Adrenal gland (tissue), 12 donors: ENCODE measurements around the gene PHKG1. TPM values are rescaled to one million over a fixed set of nuclear protein-coding genes. Genes with fewer than 3 reads are reported as not detected.

Source experiments
- DNase-seq, 7 donors: peaks; one replicate each; pipeline ENCODE4 v3.0.0-alpha.2; 2019 to 2020
- H3K27ac ChIP-seq, 5 donors: fragments of 200-600 bp; sonication (generic) in 4 of 5; 1 replicate in 3 of 5; 2 replicates in 2 of 5; pipeline versions ENCODE4 v1.5.1 to v1.8.0; 2016 to 2020; ENCODE audit warnings: mild to moderate bottlenecking in 1 of 5
- H3K27me3 ChIP-seq: fragments of 200-600 bp; 2 replicates; pipeline ENCODE4 v1.8.0; 2021
- H3K36me3 ChIP-seq, 2 donors: fragments of 200-600 bp; replicated peaks in 1 of 2; 1 replicate in 1 of 2; 2 replicates in 1 of 2; pipeline versions ENCODE4 v1.5.1 to v1.8.0; 2018 to 2022
- H3K4me1 ChIP-seq, 2 donors: fragments of 200-600 bp; replicated peaks in 1 of 2; 1 replicate in 1 of 2; 2 replicates in 1 of 2; pipeline versions ENCODE4 v1.5.1 to v1.8.0; 2018 to 2021
- H3K4me3 ChIP-seq, 4 donors: fragments of 200-600 bp; sonication (generic) in 3 of 4; one replicate each; pipeline ENCODE4 v1.5.1; 2016 to 2018
- H3K9me3 ChIP-seq, 3 donors: fragments of 200-600 bp; sonication (generic) in 1 of 3; replicated peaks in 1 of 3; 1 replicate in 2 of 3; 2 replicates in 1 of 3; pipeline versions ENCODE4 v1.5.1 to v1.8.0; 2016 to 2021
- CTCF ChIP-seq, 6 experiments: fragments of 450-650 bp in 4 of 6; fragments of 200-600 bp in 2 of 6; sonication (generic) in 1 of 6; IDR thresholded peaks; 1 replicate in 5 of 6; 2 replicates in 1 of 6; pipeline versions ENCODE4 v1.5.1 to v1.8.0; 2016 to 2021; ENCODE audit warnings: antibody characterized with exemption in 6 of 6, mild to moderate bottlenecking in 2 of 6, moderate library complexity in 1 of 6
- POLR2A ChIP-seq, 2 donors: fragments of 450-650 bp; IDR thresholded peaks; one replicate each; pipeline ENCODE4 v1.6.1; 2017; ENCODE audit warnings: antibody characterized with exemption in 2 of 2, mild to moderate bottlenecking in 2 of 2, moderate library complexity in 1 of 2
- WGBS, 4 donors: extraction: QIAGEN DNeasy Blood & Tissue Kit in 2 of 4; methylation state at CpG; one replicate each; pipeline versions ENCODE4 v1.1.5 to v1.1.7; 2013 to 2017; 5-methylcytosine and 5-hydroxymethylcytosine counted together
- intact Hi-C, 2 donors: fragments of 100-400 bp; cut with DNase I; formaldehyde crosslinking; loops; one replicate each; pipeline versions ENCODE4 v1.14.1 to v1.15.0; 2022 to 2023
- polyA plus RNA-seq, 3 donors: library from polyadenylated mRNA; stranded (reverse); fragments of 200-250 nt in 2 of 3; fragments of 350-450 nt in 1 of 3; fragmentation: Illumina TruSeq in 1 of 3; extraction: RNeasy Lipid Tissue Mini Kit (QIAGEN cat#74804) in 1 of 3; gene quantifications; one replicate each; pipeline ENCODE4 v1.2.3, GENCODE V29; 2013 to 2014
- total RNA-seq, 9 donors: library from RNA; depleted of rRNA in 4 of 9; stranded (reverse); fragments of >200 nt in 4 of 9; fragments of 120-200 nt in 1 of 9; fragmentation: NEBNext Ultra II Directional in 1 of 9; extraction: Animal tissue kit (Norgen Biotek cat#: 25700) in 1 of 9; gene quantifications; one replicate each; pipeline versions ENCODE4 v1.1.0 to v1.2.4, GENCODE V29; 2013 to 2023
- donor health status: healthy with polysubstance abuse.
- donor health status: Bipolar disorder and iron deficiency.
- donor health status: DM: yes; HTN: yes; CAD: no.
- donor health status: DM: no; HTN: no; CAD: no.
- donor health status: DM: no; HTN: no; CAD: no.
- donor health status: DM: yes; HTN: yes; CAD: no.

PHKG1 gene
- total and polyA plus RNA-seq, 12 donors, result 0.60 to 10.2 (median 5.7) TPM

- TF ChIP-seq CTCF (IDR thresholded peaks at IDR 0.05) (peak in 2 of 6 experiments; percentile 8 to 16), POLR2A (IDR thresholded peaks at IDR 0.05) (peak; percentile 75 to 94)
- intact Hi-C loops, result no loop called here
- Histone ChIP-seq H3K36me3 (peaks cover 0 to 38% of the 10 kb centered on the region in 2 donors), H3K4me1 (peaks cover 3 to 32% of the 10 kb centered on the region in 2 donors), H3K27me3 (no peaks in the 10 kb centered on the region), H3K4me3 (peak within 1 kb of the TSS; percentile 45 to 91 (median 67)), H3K27ac (peak within 1 kb of the TSS; percentile 68 to 97 (median 89)), H3K9me3 (no peaks in the 10 kb centered on the region)
- WGBS, 4 donors, result 0 to 1% (median 0%) methylated on average over 16 to 49 of the region's 49 CpGs
- DNase-seq, result peak; percentile 89 to 95 (median 92)
Measured at GRCh38 chr7:56063882-56064625, 28.7 kb downstream of the PHKG1 start, which contains the start of gene SUMF2. Gene SUMF2, plus strand, starts transcription at chr7:56064286. Its CDS starts 26 bp downstream, at chr7:56064312.

- Histone ChIP-seq H3K27ac (peak overlapping the region; percentile 68 to 97 (median 89)), H3K9me3 (no peaks in the 10 kb centered on the region), H3K36me3 (peaks cover 0 to 38% of the 10 kb centered on the region in 2 donors), H3K4me3 (peak overlapping the region in 2 of 4 donors; percentile 45 to 86), H3K27me3 (no peaks in the 10 kb centered on the region), H3K4me1 (peaks cover 3 to 32% of the 10 kb centered on the region in 2 donors)
- 52 to 61% (median 55%) methylated on average over 7 of the region's 7 CpGs for WGBS, 4 donors
- intact Hi-C loops, result no loop called here
- TF ChIP-seq POLR2A (IDR thresholded peaks at IDR 0.05) (no peak), CTCF (IDR thresholded peaks at IDR 0.05) (no peak)
- no peak for DNase-seq
Measured at GRCh38 chr7:56063500-56063881, 29.3 kb downstream of the PHKG1 start.

- DNase-seq, result no peak
- Histone ChIP-seq H3K27me3 (no peaks in the 10 kb centered on the region), H3K9me3 (no peaks in the 10 kb centered on the region), H3K36me3 (peaks cover 0 to 45% of the 10 kb centered on the region in 2 donors), H3K27ac (peak overlapping the region in 4 of 5 donors; percentile 89 to 97 (median 91)), H3K4me3 (no peak overlapping the region), H3K4me1 (peaks cover 3 to 32% of the 10 kb centered on the region in 2 donors)
- TF ChIP-seq POLR2A (IDR thresholded peaks at IDR 0.05) (no peak), CTCF (IDR thresholded peaks at IDR 0.05) (no peak)
- 27 to 49% (median 41%) methylated on average over 2 of the region's 2 CpGs for WGBS, 4 donors
- intact Hi-C loops, result no loop called here
Measured at GRCh38 chr7:56062382-56062781, 30.4 kb downstream of the PHKG1 start.

- H3K4me1 ChIP-seq, result peaks cover 4 to 37% of the 10 kb centered on the region in 2 donors
- no peak overlapping the region for H3K4me3 ChIP-seq
- no peak overlapping the region for H3K27ac ChIP-seq
- TF ChIP-seq CTCF (IDR thresholded peaks at IDR 0.05) (no peak), POLR2A (IDR thresholded peaks at IDR 0.05) (no peak)
- WGBS, 4 donors, result 72 to 85% (median 78%) methylated on average over 2 of the region's 2 CpGs
- H3K36me3 ChIP-seq, result peaks cover 0 to 65% of the 10 kb centered on the region in 2 donors
- H3K9me3 ChIP-seq, result no peaks in the 10 kb centered on the region
- H3K27me3 ChIP-seq, result no peaks in the 10 kb centered on the region
- intact Hi-C loops, result no loop called here
- DNase-seq, result no peak
Measured at GRCh38 chr7:56053993-56054392, 38.8 kb downstream of the PHKG1 start.
